Measurements from ENCODE around the gene HUS1B.
"Not testable (repeated sequence)": the region's sequence is repeated elsewhere in the genome, so short reads cannot be mapped to it uniquely, and the experiment has no call there.

HUS1B gene

GRCh38 chr6:656460-657252 is at the start of gene HUS1B:
HUS1B (minus strand) TSS chr6:657100; CDS start chr6:656944, 156 bp downstream.
- no peak for DNase-seq

- DNase-seq: no peak
Measured at GRCh38 chr6:706146-706545, 49.2 kb upstream of the HUS1B start.

GRCh38 chr6:705047-705446 is 48.1 kb upstream of the HUS1B start:
- no peak for DNase-seq

GRCh38 chr6:704046-704445 is 47.1 kb upstream of the HUS1B start:
- no peak for DNase-seq

GRCh38 chr6:703552-703951 is 46.7 kb upstream of the HUS1B start:
- no peak for DNase-seq

- no peak for DNase-seq
Measured at GRCh38 chr6:701700-702479, 45.0 kb upstream of the HUS1B start.

GRCh38 chr6:701215-701614 is 44.3 kb upstream of the HUS1B start:
- no peak for DNase-seq

GRCh38 chr6:700490-700889 is 43.6 kb upstream of the HUS1B start:
- DNase-seq: no peak

GRCh38 chr6:699319-699718 is 42.4 kb upstream of the HUS1B start:
- DNase-seq: peak; percentile 3

GRCh38 chr6:694431-695126 is 37.7 kb upstream of the HUS1B start:
- DNase-seq: not testable (repeated sequence)

- no peak for DNase-seq
Measured at GRCh38 chr6:693723-694009, 36.8 kb upstream of the HUS1B start.

- DNase-seq: peak; percentile 67
Measured at GRCh38 chr6:692858-693722, 36.2 kb upstream of the HUS1B start, which contains the start of gene EXOC2. EXOC2 (minus strand) TSS chr6:693139; CDS start chr6:637818, 55,321 bp downstream.

GRCh38 chr6:692356-692851 is 35.5 kb upstream of the HUS1B start:
- DNase-seq: peak; percentile 26

- DNase-seq: no peak
Measured at GRCh38 chr6:689223-689622, 32.3 kb upstream of the HUS1B start.

GRCh38 chr6:686497-686896 is 29.6 kb upstream of the HUS1B start:
- no peak for DNase-seq

- DNase-seq: peak; percentile 42
Measured at GRCh38 chr6:684831-685636, 28.1 kb upstream of the HUS1B start.

- peak; percentile 88 for DNase-seq
Measured at GRCh38 chr6:683742-684440, 27.0 kb upstream of the HUS1B start.

GRCh38 chr6:680666-681340 is 23.9 kb upstream of the HUS1B start:
- DNase-seq: no peak

GRCh38 chr6:680251-680650 is 23.4 kb upstream of the HUS1B start:
- DNase-seq: no peak

- DNase-seq: no peak
Measured at GRCh38 chr6:679282-679681, 22.4 kb upstream of the HUS1B start.

Measured in MV-4-11 (cell line).